ENCODE results near the gene KDELR1. TPM values are rescaled to one million over a fixed set of nuclear protein-coding genes. Genes with fewer than 3 reads are reported as not detected.

Gene KDELR1
- total RNA-seq, 1 experiment from 2014 or later: 111 TPM

GRCh38 chr19:48405010-48405659, 13.8 kb upstream of the KDELR1 start:
- intact Hi-C loops (cut with micrococcal nuclease; ENCODE audit: unreplicated experiment): no loop called here
- Histone ChIP-seq H3K36me3 (ENCODE audit: control insufficient read depth, insufficient read depth, low read length) (no peaks in the 10 kb centered on the region), H3K27me3 (ENCODE audit: control insufficient read depth, insufficient read depth, low read length) (no peaks in the 10 kb centered on the region), H3K9me3 (ENCODE audit: control insufficient read depth, insufficient read depth, low read depth, low read length) (no peaks in the 10 kb centered on the region), H3K27ac (ENCODE audit: low read length) (no peak overlapping the region), H3K4me3 (ENCODE audit: low read depth in 2 of 2, low read length in 2 of 2) (no peak overlapping the region), H3K4me1 (ENCODE audit: control insufficient read depth, insufficient read depth, low read length) (no peaks in the 10 kb centered on the region)
- in situ Hi-C loops (cut with HindIII; ENCODE audit: low pct_unique_long_range_greater_than_20kb, low sequenced_read_pairs): no loop called here
- DNase-seq (ENCODE audit: low read depth, low spot score) (no peak), ATAC-seq (no peak)
- ChIA-PET POLR2A (no interaction called here), CTCF (interaction anchor here (0.6 kb wide), 1 partner anchor 49 kb away, joined by 6 read pairs; no protein-coding TSS in a partner anchor)
- BruUV-seq (replicated peaks): no TSS peak
- TF ChIP-seq SIN3A (IDR thresholded peaks at IDR 0.05; ENCODE audit: borderline replicate concordance, insufficient read depth, low read depth, low read length): no peak
- TF ChIP-seq REST (IDR thresholded peaks at IDR 0.05; ENCODE audit: insufficient read depth in 1 of 2, low read depth in 2 of 2, low read length in 1 of 2): no peak
- no peak for TF ChIP-seq CTCF (IDR thresholded peaks at IDR 0.05)
- no peak for TF ChIP-seq TCF7L2 (IDR thresholded peaks at IDR 0.05; ENCODE audit: low read depth, low read length)
- TF ChIP-seq POLR2AphosphoS5 (IDR thresholded peaks at IDR 0.05; ENCODE audit: low read depth, low read length): no peak

GRCh38 chr19:48403606-48404005, 12.3 kb upstream of the KDELR1 start:
- peak; percentile 73 for ATAC-seq
- Histone ChIP-seq H3K27ac (ENCODE audit: low read length) (no peak overlapping the region), H3K4me1 (ENCODE audit: control insufficient read depth, insufficient read depth, low read length) (no peaks in the 10 kb centered on the region), H3K4me3 (ENCODE audit: low read depth in 2 of 2, low read length in 2 of 2) (no peak overlapping the region), H3K36me3 (ENCODE audit: control insufficient read depth, insufficient read depth, low read length) (no peaks in the 10 kb centered on the region; the same call in 1 of the 2 replicates), H3K27me3 (ENCODE audit: control insufficient read depth, insufficient read depth, low read length) (no peaks in the 10 kb centered on the region), H3K9me3 (ENCODE audit: control insufficient read depth, insufficient read depth, low read depth, low read length) (no peaks in the 10 kb centered on the region)
- ChIA-PET CTCF (interaction anchor here (0.6 kb wide), 1 partner anchor 8 kb away, joined by 3 read pairs; no protein-coding TSS in a partner anchor), POLR2A (no interaction called here)
- intact Hi-C loops (cut with micrococcal nuclease; ENCODE audit: unreplicated experiment) (no loop called here), in situ Hi-C loops (cut with HindIII; ENCODE audit: low pct_unique_long_range_greater_than_20kb, low sequenced_read_pairs) (no loop called here)
- BruUV-seq (replicated peaks): no TSS peak
- DNase-seq (ENCODE audit: low read depth, low spot score): no peak
- no peak for TF ChIP-seq REST (IDR thresholded peaks at IDR 0.05; ENCODE audit: insufficient read depth in 1 of 2, low read depth in 2 of 2, low read length in 1 of 2)
- TF ChIP-seq TCF7L2 (IDR thresholded peaks at IDR 0.05; ENCODE audit: low read depth, low read length): no peak
- TF ChIP-seq SIN3A (IDR thresholded peaks at IDR 0.05; ENCODE audit: borderline replicate concordance, insufficient read depth, low read depth, low read length): no peak
- TF ChIP-seq CTCF (IDR thresholded peaks at IDR 0.05): no peak
- TF ChIP-seq POLR2AphosphoS5 (IDR thresholded peaks at IDR 0.05; ENCODE audit: low read depth, low read length): no peak

Data from Panc1 (cell line).